GM23248 (cell line): Measurements from ENCODE around the gene GSTM4.

Experiments used
- EZH2 ChIP-seq: fragments of 200-600 bp; sonication (generic); IDR thresholded peaks from 2 replicates; pipeline ENCODE4 v1.6.1; 2018; ENCODE audit warnings: antibody characterized with exemption, mild to moderate bottlenecking; ENCODE audit not compliant: insufficient read depth, poor library complexity, severe bottlenecking
- EZH2phosphoT487 ChIP-seq: fragments of 200-600 bp; sonication (generic); IDR thresholded peaks from 2 replicates; pipeline ENCODE4 v1.6.1; 2018; ENCODE audit warnings: antibody characterized with exemption, moderate library complexity, mild to moderate bottlenecking, low read depth; ENCODE audit not compliant: insufficient read depth

- no peak for TF ChIP-seq EZH2
- no peak for TF ChIP-seq EZH2phosphoT487
Observed at GRCh38 chr1:109632671-109633346, 23.1 kb upstream of the GSTM4 start.
